AML-193 (cell line): ENCODE results near the gene EXOSC2.
"Not testable (repeated sequence)": the region's sequence is repeated elsewhere in the genome, so short reads cannot be mapped to it uniquely, and the experiment has no call there.

Experiments
- DNase-seq, 2 experiments: peaks; one replicate each; lab custom pipeline; 2025; lab: John Stamatoyannopoulos, UW

The EXOSC2 gene

GRCh38 chr9:130667120-130667435 is 26.5 kb upstream of the EXOSC2 start:
- DNase-seq, result no peak

GRCh38 chr9:130668196-130668595 is 25.4 kb upstream of the EXOSC2 start:
- DNase-seq, result no peak

- no peak for DNase-seq
These were observed 24.9 kb upstream of the EXOSC2 start for GRCh38 chr9:130668659-130669058.

- no peak for DNase-seq
These were observed 23.6 kb upstream of the EXOSC2 start for GRCh38 chr9:130669965-130670364.

GRCh38 chr9:130670644-130671043 is 22.9 kb upstream of the EXOSC2 start:
- DNase-seq, result no peak

GRCh38 chr9:130672466-130672865 is 21.1 kb upstream of the EXOSC2 start:
- no peak for DNase-seq

- DNase-seq, result no peak
These were observed 20.5 kb upstream of the EXOSC2 start for GRCh38 chr9:130672933-130673615.

- no peak for DNase-seq
These were observed 18.2 kb upstream of the EXOSC2 start for GRCh38 chr9:130675396-130675795.

- DNase-seq, result no peak
These were observed 16.3 kb upstream of the EXOSC2 start for GRCh38 chr9:130677252-130677651.

- peak; percentile 75 to 79 for DNase-seq
These were observed 12.5 kb upstream of the EXOSC2 start for GRCh38 chr9:130680836-130681768.

- DNase-seq, result peak in 1 of 2 experiments; percentile 10
These were observed 11.7 kb upstream of the EXOSC2 start for GRCh38 chr9:130681769-130682420.

GRCh38 chr9:130682421-130683121 is 11.0 kb upstream of the EXOSC2 start:
- DNase-seq, result peak; percentile 48 to 53

GRCh38 chr9:130685104-130685503 is 8.5 kb upstream of the EXOSC2 start:
- no peak for DNase-seq

- not testable (repeated sequence) for DNase-seq
These were observed 7.6 kb upstream of the EXOSC2 start for GRCh38 chr9:130685945-130686344.

- no peak for DNase-seq
These were observed 6.0 kb upstream of the EXOSC2 start for GRCh38 chr9:130687615-130688014.

GRCh38 chr9:130688072-130688471 is 5.5 kb upstream of the EXOSC2 start:
- no peak for DNase-seq

GRCh38 chr9:130689572-130689936 is 4.0 kb upstream of the EXOSC2 start:
- no peak for DNase-seq

GRCh38 chr9:130689937-130690700 is 3.5 kb upstream of the EXOSC2 start:
- no peak for DNase-seq

- no peak for DNase-seq
These were observed 1.3 kb upstream of the EXOSC2 start for GRCh38 chr9:130692321-130692720.

GRCh38 chr9:130693101-130693425 is 517 bp upstream of the EXOSC2 start:
- no peak for DNase-seq

- no peak for DNase-seq
These were observed 625 bp downstream of the EXOSC2 start for GRCh38 chr9:130694205-130694604.
